Heart left ventricle (tissue), 13 donors: ENCODE data around the gene HECTD2.

Experiments used
- POLR2A ChIP-seq, 2 donors: fragments of 450-650 bp; IDR thresholded peaks; one replicate each; pipeline ENCODE4 v1.6.1; 2017; ENCODE audit warnings: antibody characterized with exemption in 2 of 2, mild to moderate bottlenecking in 2 of 2, moderate library complexity in 2 of 2
- TF ChIP-seq, protein P1 (sequence below), 12 donors: fragments of 200-600 bp; sonication (generic) in 4 of 12; IDR thresholded peaks; one replicate each; pipeline versions ENCODE4 v1.5.0 to v1.8.0; 2018 to 2022; ENCODE audit warnings: antibody characterized with exemption in 12 of 12, mild to moderate bottlenecking in 5 of 12
- donor health status: ischemic (EF 13 %, LVEDD 7.1; RV severe dilation, severe dysfunction).
- donor health status: DM: no; HTN: yes; CAD: no.
- donor health status: DM: no; HTN: no; CAD: no.
- donor health status: ischemic (EF 25% LVEDD 6.9; RV normal size, moderate dysfunction).
- donor health status: ischemic (EF 25% LVEDD 5.7; RV mildly dilated, moderate dysfunction).
- donor health status: ischemic (EF 35%, LVEDD 5.7; RV mildly dilated, moderate dysfunction).
- donor health status: nonischemic (EF 11% LVEDD 7.7; RV severe dilation, severe dysfunction).
- donor health status: DM: yes; HTN: yes; CAD: no.
- donor health status: PGD.
- donor health status: ischemic (EF 29% LVEDD 5.4; RV normal size, mild dysfunction).
- donor health status: nonischemic (EF 23%, LVEDD 6.1; RV moderate dilation, normal function).

DNA sequence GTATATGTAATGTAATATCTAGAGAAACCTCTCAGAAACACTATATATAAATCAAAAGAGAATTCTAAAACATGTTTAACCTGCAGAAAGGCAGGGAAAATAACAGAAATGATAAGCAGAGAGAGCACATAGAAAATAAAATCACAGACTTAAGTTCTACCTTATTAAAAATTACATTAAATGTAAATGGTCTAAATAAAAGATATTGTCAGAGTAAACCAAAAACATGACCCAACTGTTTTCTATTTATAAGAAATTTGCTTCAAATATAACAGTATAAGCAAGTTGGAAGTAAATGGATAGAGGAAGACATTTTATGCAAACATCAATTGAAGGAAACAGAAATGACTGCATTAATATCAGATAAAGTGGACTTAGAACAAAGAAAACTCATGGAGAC, 43.4 kb downstream of the HECTD2 start:
- TF ChIP-seq, protein P1, sequence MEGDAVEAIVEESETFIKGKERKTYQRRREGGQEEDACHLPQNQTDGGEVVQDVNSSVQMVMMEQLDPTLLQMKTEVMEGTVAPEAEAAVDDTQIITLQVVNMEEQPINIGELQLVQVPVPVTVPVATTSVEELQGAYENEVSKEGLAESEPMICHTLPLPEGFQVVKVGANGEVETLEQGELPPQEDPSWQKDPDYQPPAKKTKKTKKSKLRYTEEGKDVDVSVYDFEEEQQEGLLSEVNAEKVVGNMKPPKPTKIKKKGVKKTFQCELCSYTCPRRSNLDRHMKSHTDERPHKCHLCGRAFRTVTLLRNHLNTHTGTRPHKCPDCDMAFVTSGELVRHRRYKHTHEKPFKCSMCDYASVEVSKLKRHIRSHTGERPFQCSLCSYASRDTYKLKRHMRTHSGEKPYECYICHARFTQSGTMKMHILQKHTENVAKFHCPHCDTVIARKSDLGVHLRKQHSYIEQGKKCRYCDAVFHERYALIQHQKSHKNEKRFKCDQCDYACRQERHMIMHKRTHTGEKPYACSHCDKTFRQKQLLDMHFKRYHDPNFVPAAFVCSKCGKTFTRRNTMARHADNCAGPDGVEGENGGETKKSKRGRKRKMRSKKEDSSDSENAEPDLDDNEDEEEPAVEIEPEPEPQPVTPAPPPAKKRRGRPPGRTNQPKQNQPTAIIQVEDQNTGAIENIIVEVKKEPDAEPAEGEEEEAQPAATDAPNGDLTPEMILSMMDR (IDR thresholded peaks at IDR 0.05), result no peak
- TF ChIP-seq POLR2A (IDR thresholded peaks at IDR 0.05), result no peak
